GM12878 (cell line): ENCODE measurements around the gene RGS12. TPM values are rescaled to one million over a fixed set of nuclear protein-coding genes. Genes with fewer than 3 reads are reported as not detected.

Experiments used
- ATAC-seq: fragments of 200-7000 bp; cut with Tn5 transposase; 3 replicates; pipeline ENCODE4 v1.9.1; 2020; ENCODE audit warnings: mild to moderate bottlenecking, moderate library complexity
- BruUV-seq: library from RNA; stranded (reverse); fragments of 400-500 nt; replicated peaks from 2 replicates; lab custom pipeline; 2021; lab: Mats Ljungman, UMichigan
- CTCF ChIA-PET: fragments of 300-600 bp; sonication (Branson Sonifier 250); formaldehyde crosslinking; extraction: SDS; loops from one replicate; lab custom pipeline; 2021; ENCODE audit warnings: inconsistent platforms; lab: Yijun Ruan, JAX
- POLR2A ChIA-PET: fragments of 350-600 bp; formaldehyde crosslinking; extraction: SDS; loops from one replicate; lab custom pipeline; 2021; ENCODE audit warnings: inconsistent platforms; lab: Charles Lee
- RAD21 ChIA-PET: fragments of 300-600 bp; sonication (Branson Sonifier 250); formaldehyde crosslinking; loops from one replicate; lab custom pipeline; 2023; ENCODE audit warnings: antibody characterized with exemption; ENCODE audit not compliant: unreplicated experiment; lab: Charles Lee
- SMC1A ChIA-PET: fragments of 300-600 bp; sonication (Branson Sonifier 250); formaldehyde crosslinking; loops from one replicate; lab custom pipeline; 2023; ENCODE audit not compliant: unreplicated experiment, uncharacterized antibody; lab: Charles Lee
- DNase-seq: peaks from one replicate; pipeline ENCODE4 v3.0.0-alpha.2; 2011; ENCODE audit warnings: low read depth, low spot score
- FAIRE-seq: peaks from 3 replicates; lab custom pipeline; 2011; peaks lifted over from hg19 to GRCh38; lab: Jason Lieb, UNC
- H2AFZ ChIP-seq: 2 replicates; pipeline ENCODE4 v1.6.0; 2011; ENCODE audit warnings: low read depth, low read length, control low read depth; ENCODE audit not compliant: control insufficient read depth
- H3K27ac ChIP-seq: 2 replicates; pipeline ENCODE4 v1.5.1; 2011; ENCODE audit warnings: control low read depth; ENCODE audit not compliant: control insufficient read depth, insufficient read depth
- H3K27me3 ChIP-seq, 2 experiments: replicated peaks in 1 of 2; 2 replicates each; pipeline versions ENCODE4 v1.6.0 to v1.6.1; 2011; ENCODE audit warnings: low read length in 1 of 2; ENCODE audit not compliant: control insufficient read depth in 2 of 2, insufficient read depth in 2 of 2
- H3K36me3 ChIP-seq, 2 experiments: 2 replicates each; pipeline ENCODE4 v1.5.1; 2011; ENCODE audit warnings: low read length in 1 of 2; ENCODE audit not compliant: control insufficient read depth in 2 of 2, insufficient read depth in 2 of 2
- H3K4me1 ChIP-seq: 2 replicates; pipeline ENCODE4 v1.6.1; 2011; ENCODE audit warnings: mild to moderate bottlenecking, low read length, moderate library complexity, mixed read lengths; ENCODE audit not compliant: control insufficient read depth, insufficient read depth
- H3K4me2 ChIP-seq: 2 replicates; pipeline ENCODE4 v1.6.0; 2011; ENCODE audit warnings: control low read depth; ENCODE audit not compliant: control insufficient read depth, insufficient read depth
- H3K4me3 ChIP-seq: fragments of 200-600 bp; sonication (generic); 2 replicates; pipeline ENCODE4 v1.5.1; 2016
- H3K79me2 ChIP-seq: 2 replicates; pipeline ENCODE4 v1.6.0; 2011; ENCODE audit warnings: low read length; ENCODE audit not compliant: control insufficient read depth, insufficient read depth
- H3K9ac ChIP-seq: 2 replicates; pipeline ENCODE4 v1.8.0; 2011; ENCODE audit warnings: low read length, control low read depth, mixed read lengths; ENCODE audit not compliant: control insufficient read depth, insufficient read depth
- H3K9me3 ChIP-seq: replicated peaks from 3 replicates; pipeline ENCODE4 v1.5.1; 2011; ENCODE audit warnings: mild to moderate bottlenecking, low read length; ENCODE audit not compliant: control insufficient read depth, insufficient read depth
- H4K20me1 ChIP-seq: 2 replicates; pipeline ENCODE4 v1.6.0; 2011; ENCODE audit not compliant: control insufficient read depth, insufficient read depth
- CEBPB ChIP-seq, 2 experiments: fragments of 150-350 bp in 1 of 2; IDR thresholded peaks; 2 replicates each; pipeline ENCODE4 v1.6.1; 2012 to 2014; ENCODE audit warnings: low read depth in 2 of 2, low read length in 2 of 2, borderline replicate concordance in 1 of 2, inconsistent platforms in 1 of 2
- CHD1 ChIP-seq: IDR thresholded peaks from 2 replicates; pipeline ENCODE4 v1.6.1; 2012; ENCODE audit warnings: low read depth, low read length, improper control_type of control experiment
- CTCF ChIP-seq, 3 experiments: IDR thresholded peaks in 2 of 3; conservative IDR thresholded peaks in 1 of 3; 2 replicates each; pipeline ENCODE4 v1.5.1; 2011; ENCODE audit warnings: low read depth in 3 of 3, low read length in 3 of 3, mild to moderate bottlenecking in 3 of 3, control low read depth in 2 of 3, moderate library complexity in 2 of 3, inconsistent platforms in 1 of 3, mixed read lengths in 1 of 3; ENCODE audit not compliant: control insufficient read depth in 2 of 3, insufficient read depth in 1 of 3; ENCODE audit errors: extremely low read depth in 1 of 3
- EZH2 ChIP-seq: IDR thresholded peaks from 2 replicates; pipeline ENCODE4 v1.6.1; 2012; ENCODE audit warnings: low read depth, mild to moderate bottlenecking, control low read depth, inconsistent platforms, low read length, borderline replicate concordance; ENCODE audit not compliant: control insufficient read depth
- FOXK2 ChIP-seq: fragments of 450-650 bp; IDR thresholded peaks from 2 replicates; pipeline ENCODE4 v1.6.1; 2017; ENCODE audit warnings: mild to moderate bottlenecking, moderate library complexity
- GATAD2B ChIP-seq: fragments of 450-650 bp; conservative IDR thresholded peaks from 2 replicates; pipeline ENCODE4 v1.6.1; 2017; ENCODE audit warnings: low read depth, mild to moderate bottlenecking, moderate library complexity
- HDAC2 ChIP-seq: fragments of 200-600 bp; sonication (generic); IDR thresholded peaks from 2 replicates; pipeline ENCODE4 v1.6.1; 2017
- JUNB ChIP-seq: IDR thresholded peaks from 2 replicates; pipeline ENCODE4 v1.6.1; 2016; ENCODE audit warnings: antibody characterized with exemption, mild to moderate bottlenecking
- MEF2A ChIP-seq: IDR thresholded peaks from 2 replicates; pipeline ENCODE4 v1.6.1; 2011; ENCODE audit warnings: low read depth, mild to moderate bottlenecking, low read length, moderate library complexity; ENCODE audit not compliant: insufficient read depth
- MTA3 ChIP-seq: IDR thresholded peaks from 2 replicates; pipeline ENCODE4 v1.6.1; 2012; ENCODE audit warnings: low read length, inconsistent platforms, borderline replicate concordance
- NFYB ChIP-seq: IDR thresholded peaks from 2 replicates; pipeline ENCODE4 v1.6.1; 2011; ENCODE audit warnings: low read depth, mild to moderate bottlenecking, low read length, improper control_type of control experiment, moderate library complexity; ENCODE audit not compliant: insufficient read depth
- NR2C1 ChIP-seq: fragments of 450-650 bp; IDR thresholded peaks from 2 replicates; pipeline ENCODE4 v1.6.1; 2017; ENCODE audit warnings: antibody characterized with exemption, mild to moderate bottlenecking, moderate library complexity
- PAX5 ChIP-seq: IDR thresholded peaks from 2 replicates; pipeline ENCODE4 v1.6.1; 2011; ENCODE audit warnings: low read depth, low read length, borderline replicate concordance
- POU2F2 ChIP-seq: IDR thresholded peaks from 3 replicates; pipeline ENCODE4 v1.6.1; 2011; ENCODE audit warnings: low read depth, mild to moderate bottlenecking, low read length, borderline replicate concordance
- RAD21 ChIP-seq: IDR thresholded peaks from 2 replicates; pipeline ENCODE4 v1.6.1; 2011; ENCODE audit warnings: mild to moderate bottlenecking, low read depth, low read length, moderate library complexity; ENCODE audit not compliant: insufficient read depth
- STAT3 ChIP-seq: IDR thresholded peaks from 2 replicates; pipeline ENCODE4 v1.6.1; 2011; ENCODE audit warnings: low read depth, low read length, improper control_type of control experiment
- SUPT20H ChIP-seq: IDR thresholded peaks from 2 replicates; pipeline ENCODE4 v1.6.1; 2011; ENCODE audit warnings: low read depth, mild to moderate bottlenecking, low read length, moderate library complexity, borderline replicate concordance; ENCODE audit not compliant: control insufficient read depth
- ZNF24 ChIP-seq: fragments of 450-650 bp; IDR thresholded peaks from 2 replicates; pipeline ENCODE4 v1.6.1; 2017; ENCODE audit warnings: antibody characterized with exemption, mild to moderate bottlenecking
- WGBS: methylation state at CpG from one replicate; pipeline ENCODE4 v1.1.6; 2016; ENCODE audit warnings: low lambda C conversion rate; ENCODE audit not compliant: insufficient replicate concordance, insufficient coverage; ENCODE audit errors: missing lambda C conversion rate; 5-methylcytosine and 5-hydroxymethylcytosine counted together
- in situ Hi-C: fragments of 300-500 bp; cut with MboI; formaldehyde crosslinking; loops from 9 replicates; pipeline ENCODE4 v1.14.3; 2018; ENCODE audit warnings: mixed read lengths
- intact Hi-C: fragments of 100-400 bp; cut with micrococcal nuclease; formaldehyde crosslinking; loops from one replicate; pipeline ENCODE4 v1.14.2; 2022; ENCODE audit not compliant: unreplicated experiment
- polyA plus RNA-seq, 11 experiments: library from polyadenylated mRNA; depleted of rRNA in 4 of 11; unstranded in 6 of 11; stranded (reverse) in 5 of 11; fragments of >200 nt; fragmentation: Nextera tagmentation in 4 of 11; fragmentation: Illumina TruSeq in 1 of 11; extraction: Ambion mirVana in 4 of 11; extraction: Trizol in 1 of 11; gene quantifications; 1 replicate in 1 of 11; 2 replicates in 10 of 11; pipeline versions ENCODE4 v1.2.1 to v1.2.3, GENCODE V29; 2011 to 2016; ENCODE audit warnings: inconsistent platforms in 2 of 11, missing spikeins in 2 of 11, low read depth in 1 of 11
- total RNA-seq, 4 experiments: library from RNA; depleted of rRNA in 3 of 4; stranded (reverse); fragments of >200 nt in 3 of 4; fragmentation: Illumina TruSeq in 1 of 4; extraction: Trizol in 1 of 4; gene quantifications; 2 replicates each; pipeline versions ENCODE4 v1.2.1 to v1.2.3, GENCODE V29; 2013 to 2021
- TF ChIP-seq, protein P1 (sequence below): fragments of 450-650 bp; IDR thresholded peaks from 2 replicates; pipeline ENCODE4 v1.6.1; 2017; ENCODE audit warnings: mild to moderate bottlenecking
- TF ChIP-seq, protein P2 (sequence below): IDR thresholded peaks from 2 replicates; pipeline ENCODE4 v1.6.1; 2011; ENCODE audit warnings: mild to moderate bottlenecking, low read depth, low read length, moderate library complexity; ENCODE audit not compliant: insufficient replicate concordance

The RGS12 gene
- total and polyA plus RNA-seq, 10 of the 15 experiments (the other 5 are each of a cell fraction or from before 2014, with no cell fraction given), result 0.02 to 2.2 (median 0.73) TPM

DNA sequence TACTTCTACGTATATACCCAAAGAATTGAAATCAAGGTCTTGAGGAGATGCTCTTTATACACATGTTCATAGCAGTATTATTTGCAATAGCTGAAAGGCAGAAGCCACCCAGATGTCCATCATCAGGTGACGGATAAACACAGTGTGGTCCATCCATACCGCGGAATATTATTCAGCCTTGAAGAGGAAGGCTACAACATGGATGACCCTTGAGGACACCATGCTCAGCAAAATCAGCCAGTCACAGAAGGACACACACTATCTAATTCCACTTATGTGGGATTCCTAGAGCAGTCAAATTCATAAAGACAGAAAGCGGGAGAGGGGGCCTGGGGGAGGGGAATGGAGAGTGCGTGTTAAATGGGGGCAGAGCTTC is 44.5 kb downstream of the RGS12 start (continued):
- TF ChIP-seq CEBPB (IDR thresholded peaks at IDR 0.05; ENCODE audit: borderline replicate concordance in 1 of 2, low read depth in 2 of 2, low read length in 2 of 2) (no peak), EZH2 (no peak), HDAC2 (no peak), MTA3 (no peak)
- TF ChIP-seq, protein P1, sequence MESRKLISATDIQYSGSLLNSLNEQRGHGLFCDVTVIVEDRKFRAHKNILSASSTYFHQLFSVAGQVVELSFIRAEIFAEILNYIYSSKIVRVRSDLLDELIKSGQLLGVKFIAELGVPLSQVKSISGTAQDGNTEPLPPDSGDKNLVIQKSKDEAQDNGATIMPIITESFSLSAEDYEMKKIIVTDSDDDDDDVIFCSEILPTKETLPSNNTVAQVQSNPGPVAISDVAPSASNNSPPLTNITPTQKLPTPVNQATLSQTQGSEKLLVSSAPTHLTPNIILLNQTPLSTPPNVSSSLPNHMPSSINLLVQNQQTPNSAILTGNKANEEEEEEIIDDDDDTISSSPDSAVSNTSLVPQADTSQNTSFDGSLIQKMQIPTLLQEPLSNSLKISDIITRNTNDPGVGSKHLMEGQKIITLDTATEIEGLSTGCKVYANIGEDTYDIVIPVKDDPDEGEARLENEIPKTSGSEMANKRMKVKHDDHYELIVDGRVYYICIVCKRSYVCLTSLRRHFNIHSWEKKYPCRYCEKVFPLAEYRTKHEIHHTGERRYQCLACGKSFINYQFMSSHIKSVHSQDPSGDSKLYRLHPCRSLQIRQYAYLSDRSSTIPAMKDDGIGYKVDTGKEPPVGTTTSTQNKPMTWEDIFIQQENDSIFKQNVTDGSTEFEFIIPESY, result no peak

- CTCF ChIA-PET, result interaction anchor here (0.7 to 1.0 kb wide), 2 partner anchors 8 to 143 kb away, joined by 3 to 5 read pairs; no protein-coding TSS in a partner anchor
Observed at GRCh38 chr4:3337811-3338210, 45.0 kb downstream of the RGS12 start.

More at GRCh38 chr4:3337811-3338210, 45.0 kb downstream of the RGS12 start:
- ATAC-seq (no peak), DNase-seq (no peak), FAIRE-seq (no peak)
- ChIA-PET RAD21 (no interaction called here), POLR2A (no interaction called here), SMC1A (interaction anchor here (1.0 to 1.1 kb wide), 2 partner anchors 9 to 11 kb away, joined by 3 read pairs; no protein-coding TSS in a partner anchor)
- no peaks in the 10 kb centered on the region for H3K36me3 ChIP-seq
- H4K20me1 ChIP-seq, result no peaks in the 10 kb centered on the region
- no peak overlapping the region for H3K4me3 ChIP-seq
- BruUV-seq, result no TSS peak
- no peak overlapping the region for H2AFZ ChIP-seq
- no peaks in the 10 kb centered on the region for H3K79me2 ChIP-seq
- H3K4me2 ChIP-seq, result no peak overlapping the region
- WGBS, result 49% methylated on average over 8 of the region's 8 CpGs
- in situ Hi-C loops, result no loop called here
- no peaks in the 10 kb centered on the region for H3K27me3 ChIP-seq
- H3K9ac ChIP-seq, result no peak overlapping the region
- no peaks in the 10 kb centered on the region for H3K9me3 ChIP-seq
- TF ChIP-seq ZNF24 (no peak), FOXK2 (no peak), NFYB (no peak), JUNB (no peak), CTCF (IDR thresholded peaks at IDR 0.05 in 2 of 3, conservative IDR thresholded peaks at IDR 0.05 in 1 of 3; ENCODE audit: control insufficient read depth in 2 of 3, extremely low read depth in 1 of 3, insufficient read depth in 1 of 3, low read depth in 3 of 3, low read length in 3 of 3) (no peak), GATAD2B (no peak), NR2C1 (no peak), PAX5 (no peak), SUPT20H (no peak), RAD21 (no peak), CHD1 (no peak), MEF2A (no peak), STAT3 (no peak), POU2F2 (no peak)
- TF ChIP-seq, protein P2, sequence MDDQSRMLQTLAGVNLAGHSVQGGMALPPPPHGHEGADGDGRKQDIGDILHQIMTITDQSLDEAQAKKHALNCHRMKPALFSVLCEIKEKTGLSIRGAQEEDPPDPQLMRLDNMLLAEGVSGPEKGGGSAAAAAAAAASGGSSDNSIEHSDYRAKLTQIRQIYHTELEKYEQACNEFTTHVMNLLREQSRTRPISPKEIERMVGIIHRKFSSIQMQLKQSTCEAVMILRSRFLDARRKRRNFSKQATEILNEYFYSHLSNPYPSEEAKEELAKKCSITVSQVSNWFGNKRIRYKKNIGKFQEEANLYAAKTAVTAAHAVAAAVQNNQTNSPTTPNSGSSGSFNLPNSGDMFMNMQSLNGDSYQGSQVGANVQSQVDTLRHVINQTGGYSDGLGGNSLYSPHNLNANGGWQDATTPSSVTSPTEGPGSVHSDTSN, result no peak
- H3K27ac ChIP-seq, result no peak overlapping the region
- H3K4me1 ChIP-seq, result peaks cover 5% of the 10 kb centered on the region; the same call in 1 of the 2 replicates
- intact Hi-C loops, result no loop called here
